MM.1S (cell line): ENCODE data around the gene TMEM270.

Experiments used
- DNase-seq: peaks from one replicate; pipeline ENCODE4 v3.0.0-alpha.2; 2015
- H2AFZ ChIP-seq: fragments of 300-600 bp; sonication (generic); 2 replicates; pipeline ENCODE4 v1.6.0; 2016; ENCODE audit warnings: antibody characterized with exemption, low read length
- H3F3A ChIP-seq: fragments of 300-600 bp; sonication (generic); 2 replicates; pipeline ENCODE4 v1.6.1; 2016; ENCODE audit warnings: mild to moderate bottlenecking, antibody characterized with exemption, low read length, moderate library complexity, mixed read lengths; ENCODE audit not compliant: insufficient read depth
- H3K27ac ChIP-seq: fragments of 300-600 bp; sonication (generic); 2 replicates; pipeline ENCODE4 v1.5.1; 2016; ENCODE audit warnings: mild to moderate bottlenecking, low read length
- H3K27me3 ChIP-seq: fragments of 300-600 bp; sonication (generic); replicated peaks from 2 replicates; pipeline ENCODE4 v1.6.0; 2016; ENCODE audit warnings: low read length; ENCODE audit not compliant: insufficient read depth
- H3K36me3 ChIP-seq: fragments of 300-600 bp; sonication (generic); replicated peaks from 2 replicates; pipeline ENCODE4 v1.6.1; 2016; ENCODE audit warnings: mild to moderate bottlenecking, low read length, mixed read lengths; ENCODE audit not compliant: insufficient read depth
- H3K4me1 ChIP-seq: fragments of 300-600 bp; sonication (generic); 2 replicates; pipeline ENCODE4 v1.6.1; 2016; ENCODE audit warnings: low read length, mixed read lengths
- H3K4me2 ChIP-seq: fragments of 300-600 bp; sonication (generic); 2 replicates; pipeline ENCODE4 v1.6.0; 2016; ENCODE audit warnings: low read depth, low read length
- H3K4me3 ChIP-seq: fragments of 300-600 bp; sonication (generic); 2 replicates; pipeline ENCODE4 v1.5.1; 2016; ENCODE audit warnings: low read length, mixed read lengths
- H3K79me2 ChIP-seq: fragments of 300-600 bp; sonication (generic); 2 replicates; pipeline ENCODE4 v1.6.1; 2016; ENCODE audit warnings: mixed run types, low read length, mixed read lengths
- H3K9ac ChIP-seq: fragments of 300-600 bp; sonication (generic); 2 replicates; pipeline ENCODE4 v1.6.1; 2016; ENCODE audit warnings: low read length, mixed read lengths
- H3K9me2 ChIP-seq: fragments of 300-600 bp; sonication (generic); replicated peaks from 2 replicates; pipeline ENCODE4 v1.6.1; 2016; ENCODE audit warnings: mild to moderate bottlenecking, low read length, mixed read lengths; ENCODE audit not compliant: insufficient read depth
- H3K9me3 ChIP-seq: fragments of 300-600 bp; sonication (generic); replicated peaks from 2 replicates; pipeline ENCODE4 v1.6.1; 2016; ENCODE audit warnings: mild to moderate bottlenecking, low read length, mixed read lengths; ENCODE audit not compliant: insufficient read depth
- H4K20me1 ChIP-seq: fragments of 300-600 bp; sonication (generic); 2 replicates; pipeline ENCODE4 v1.6.1; 2016; ENCODE audit warnings: mild to moderate bottlenecking, low read length, moderate library complexity, mixed read lengths; ENCODE audit not compliant: insufficient read depth
- CTCF ChIP-seq: fragments of 300-600 bp; sonication (generic); IDR thresholded peaks from 2 replicates; pipeline ENCODE4 v1.5.1; 2016; ENCODE audit warnings: antibody characterized with exemption, low read length, mixed read lengths
- EZH2 ChIP-seq: fragments of 300-600 bp; sonication (generic); optimal IDR thresholded peaks from 2 replicates; pipeline ENCODE3; 2017; ENCODE audit warnings: low read depth, mild to moderate bottlenecking, antibody characterized with exemption, low read length, mixed read lengths
- EZH2phosphoT487 ChIP-seq: fragments of 300-600 bp; sonication (generic); IDR thresholded peaks from 2 replicates; pipeline ENCODE4 v1.6.1; 2018; ENCODE audit warnings: antibody characterized with exemption, low read length

TMEM270 gene

GRCh38 chr7:73901231-73901822 is 40.4 kb downstream of the TMEM270 start:
- H3K79me2 ChIP-seq, result no peaks in the 10 kb centered on the region
- H3F3A ChIP-seq, result no peaks in the 10 kb centered on the region
- no peaks in the 10 kb centered on the region for H3K9me3 ChIP-seq
- H3K36me3 ChIP-seq, result no peaks in the 10 kb centered on the region
- H3K4me3 ChIP-seq, result no peak overlapping the region
- no peak overlapping the region for H3K9ac ChIP-seq
- H3K27me3 ChIP-seq, result no peaks in the 10 kb centered on the region; the same call in 1 of the 2 replicates
- no peaks in the 10 kb centered on the region for H3K9me2 ChIP-seq
- H3K4me2 ChIP-seq, result no peak overlapping the region
- no peak overlapping the region for H3K27ac ChIP-seq
- DNase-seq, result no peak
- H2AFZ ChIP-seq, result no peak overlapping the region
- no peaks in the 10 kb centered on the region for H3K4me1 ChIP-seq
- no peaks in the 10 kb centered on the region for H4K20me1 ChIP-seq
- TF ChIP-seq EZH2phosphoT487 (no peak), CTCF (no peak), EZH2 (no peak)

GRCh38 chr7:73901823-73902597 is 41.1 kb downstream of the TMEM270 start:
- H3K9me2 ChIP-seq, result no peaks in the 10 kb centered on the region
- H3K9me3 ChIP-seq, result no peaks in the 10 kb centered on the region
- H3K9ac ChIP-seq, result no peak overlapping the region
- H4K20me1 ChIP-seq, result no peaks in the 10 kb centered on the region
- H3K4me1 ChIP-seq, result no peaks in the 10 kb centered on the region
- H3K27ac ChIP-seq, result no peak overlapping the region
- H3F3A ChIP-seq, result no peaks in the 10 kb centered on the region
- DNase-seq, result no peak
- no peaks in the 10 kb centered on the region; the same call in 1 of the 2 replicates for H3K27me3 ChIP-seq
- H3K4me2 ChIP-seq, result no peak overlapping the region
- no peak for TF ChIP-seq CTCF
- H2AFZ ChIP-seq, result no peak overlapping the region
- H3K36me3 ChIP-seq, result no peaks in the 10 kb centered on the region
- H3K79me2 ChIP-seq, result no peaks in the 10 kb centered on the region
- no peak overlapping the region for H3K4me3 ChIP-seq

- Histone ChIP-seq H3K4me1 (no peaks in the 10 kb centered on the region), H3F3A (no peaks in the 10 kb centered on the region)
These were observed 42.6 kb downstream of the TMEM270 start for GRCh38 chr7:73903321-73904218.

More at GRCh38 chr7:73903321-73904218, 42.6 kb downstream of the TMEM270 start:
- H3K27me3 ChIP-seq, result peaks cover 8% of the 10 kb centered on the region; the same call in 1 of the 2 replicates
- no peak overlapping the region for H3K9ac ChIP-seq
- H4K20me1 ChIP-seq, result no peaks in the 10 kb centered on the region
- H3K9me2 ChIP-seq, result no peaks in the 10 kb centered on the region
- H3K27ac ChIP-seq, result no peak overlapping the region
- H3K79me2 ChIP-seq, result no peaks in the 10 kb centered on the region
- no peak for DNase-seq
- no peak overlapping the region for H3K4me3 ChIP-seq
- no peak for TF ChIP-seq EZH2phosphoT487
- no peak for TF ChIP-seq EZH2
- TF ChIP-seq CTCF, result no peak
- no peaks in the 10 kb centered on the region for H3K36me3 ChIP-seq
- H2AFZ ChIP-seq, result no peak overlapping the region
- no peaks in the 10 kb centered on the region for H3K9me3 ChIP-seq
- H3K4me2 ChIP-seq, result no peak overlapping the region
